ENCODE measurements around the gene LDLR.

GRCh38 chr19:11078893-11079292 lies 10.4 kb upstream of the LDLR start:
- no peak for TF ChIP-seq EZH2 (IDR thresholded peaks at IDR 0.05; ENCODE audit: borderline replicate concordance, low read depth, low read length, poor library complexity, severe bottlenecking)
- TF ChIP-seq, protein P1, sequence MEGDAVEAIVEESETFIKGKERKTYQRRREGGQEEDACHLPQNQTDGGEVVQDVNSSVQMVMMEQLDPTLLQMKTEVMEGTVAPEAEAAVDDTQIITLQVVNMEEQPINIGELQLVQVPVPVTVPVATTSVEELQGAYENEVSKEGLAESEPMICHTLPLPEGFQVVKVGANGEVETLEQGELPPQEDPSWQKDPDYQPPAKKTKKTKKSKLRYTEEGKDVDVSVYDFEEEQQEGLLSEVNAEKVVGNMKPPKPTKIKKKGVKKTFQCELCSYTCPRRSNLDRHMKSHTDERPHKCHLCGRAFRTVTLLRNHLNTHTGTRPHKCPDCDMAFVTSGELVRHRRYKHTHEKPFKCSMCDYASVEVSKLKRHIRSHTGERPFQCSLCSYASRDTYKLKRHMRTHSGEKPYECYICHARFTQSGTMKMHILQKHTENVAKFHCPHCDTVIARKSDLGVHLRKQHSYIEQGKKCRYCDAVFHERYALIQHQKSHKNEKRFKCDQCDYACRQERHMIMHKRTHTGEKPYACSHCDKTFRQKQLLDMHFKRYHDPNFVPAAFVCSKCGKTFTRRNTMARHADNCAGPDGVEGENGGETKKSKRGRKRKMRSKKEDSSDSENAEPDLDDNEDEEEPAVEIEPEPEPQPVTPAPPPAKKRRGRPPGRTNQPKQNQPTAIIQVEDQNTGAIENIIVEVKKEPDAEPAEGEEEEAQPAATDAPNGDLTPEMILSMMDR (conservative IDR thresholded peaks at IDR 0.05; ENCODE audit: low read depth, low read length): no peak

Data from A673 (cell line).